Neural cell (in vitro differentiated cells): ENCODE measurements around the gene ADGRB3. TPM values are rescaled to one million over a fixed set of nuclear protein-coding genes. Genes with fewer than 3 reads are reported as not detected.

ENCODE experiments used
- H2AFZ ChIP-seq: fragments of 200-600, 300-800 bp; sonication (generic), shearing (Covaris generic); 2 replicates; pipeline ENCODE4 v1.6.0; 2014; ENCODE audit warnings: low read depth, mild to moderate bottlenecking, antibody characterized with exemption, low read length, moderate library complexity
- H3F3A ChIP-seq: fragments of 200-600 bp; shearing (Covaris generic); 2 replicates; pipeline ENCODE4 v1.6.1; 2016; ENCODE audit warnings: mild to moderate bottlenecking, moderate library complexity, mixed read lengths, antibody characterized with exemption, low read length; ENCODE audit not compliant: insufficient read depth, poor library complexity, severe bottlenecking
- H3K27ac ChIP-seq: fragments of 200-600, 300-800 bp; sonication (generic), shearing (Covaris generic); 2 replicates; pipeline ENCODE4 v1.5.1; 2014; ENCODE audit warnings: mild to moderate bottlenecking, low read length, moderate library complexity
- H3K27me3 ChIP-seq: fragments of 300-800, 200-600 bp; sonication (generic), shearing (Covaris generic); 2 replicates; pipeline ENCODE4 v1.6.0; 2014; ENCODE audit warnings: mild to moderate bottlenecking, low read depth, low read length, moderate library complexity; ENCODE audit not compliant: insufficient read depth
- H3K36me3 ChIP-seq: fragments of 300-800, 200-600 bp; sonication (generic), shearing (Covaris generic); 2 replicates; pipeline ENCODE4 v1.5.1; 2014; ENCODE audit warnings: mild to moderate bottlenecking, antibody characterized with exemption, low read length, moderate library complexity; ENCODE audit not compliant: insufficient read depth
- H3K4me2 ChIP-seq: fragments of 300-800, 200-600 bp; sonication (generic), shearing (Covaris generic); 2 replicates; pipeline ENCODE4 v1.6.0; 2014; ENCODE audit warnings: mild to moderate bottlenecking, low read length
- H3K4me3 ChIP-seq: fragments of 300-800, 200-600 bp; sonication (generic), shearing (Covaris generic); 2 replicates; pipeline ENCODE4 v1.5.1; 2014; ENCODE audit warnings: mild to moderate bottlenecking, low read length, moderate library complexity
- H3K79me2 ChIP-seq: fragments of 200-600 bp; shearing (Covaris generic); replicated peaks from 2 replicates; pipeline ENCODE4 v1.6.0; 2014; ENCODE audit warnings: mild to moderate bottlenecking, low read length, moderate library complexity; ENCODE audit not compliant: insufficient read depth
- H3K9ac ChIP-seq: fragments of 300-800, 200-600 bp; sonication (generic), shearing (Covaris generic); 2 replicates; pipeline ENCODE4 v1.6.1; 2016; ENCODE audit warnings: mild to moderate bottlenecking, low read length, mixed read lengths
- H3K9me2 ChIP-seq: fragments of 200-600 bp; shearing (Covaris generic); 2 replicates; pipeline ENCODE4 v1.6.1; 2016; ENCODE audit warnings: mild to moderate bottlenecking, low read length, mixed read lengths; ENCODE audit not compliant: insufficient read depth
- H3K9me3 ChIP-seq: fragments of 200-600, 300-800 bp; sonication (generic), shearing (Covaris generic); 2 replicates; pipeline ENCODE4 v1.6.1; 2016; ENCODE audit warnings: mild to moderate bottlenecking, mixed run types, low read length, moderate library complexity, mixed read lengths
- H4K20me1 ChIP-seq: fragments of 200-600 bp; shearing (Covaris generic); 2 replicates; pipeline ENCODE4 v1.6.1; 2016; ENCODE audit warnings: mild to moderate bottlenecking, mixed run types; ENCODE audit not compliant: insufficient read depth
- EP300 ChIP-seq: fragments of 450-650 bp; conservative IDR thresholded peaks from 2 replicates; pipeline ENCODE4 v1.6.1; 2014; ENCODE audit warnings: antibody characterized with exemption, mild to moderate bottlenecking, moderate library complexity; ENCODE audit not compliant: poor library complexity, severe bottlenecking
- EZH2 ChIP-seq: fragments of 200-600, 300-800 bp; shearing (Covaris generic), sonication (generic); IDR thresholded peaks from 2 replicates; pipeline ENCODE4 v1.6.1; 2014; ENCODE audit warnings: antibody characterized with exemption, low read length, borderline replicate concordance, mild to moderate bottlenecking; ENCODE audit not compliant: insufficient read depth, poor library complexity, severe bottlenecking
- MXI1 ChIP-seq: fragments of 450-650 bp; conservative IDR thresholded peaks from 2 replicates; pipeline ENCODE4 v1.6.1; 2014; ENCODE audit warnings: antibody characterized with exemption, mild to moderate bottlenecking; ENCODE audit not compliant: poor library complexity, severe bottlenecking
- POLR2AphosphoS5 ChIP-seq: IDR thresholded peaks from 2 replicates; pipeline ENCODE4 v1.6.1; 2012
- RAD21 ChIP-seq: fragments of 450-650 bp; conservative IDR thresholded peaks from 2 replicates; pipeline ENCODE4 v1.6.1; 2014; ENCODE audit warnings: antibody characterized with exemption, mild to moderate bottlenecking, moderate library complexity
- SMC3 ChIP-seq: fragments of 450-650 bp; conservative IDR thresholded peaks from 2 replicates; pipeline ENCODE4 v1.6.1; 2014; ENCODE audit warnings: antibody characterized with exemption, mild to moderate bottlenecking, moderate library complexity; ENCODE audit not compliant: poor library complexity
- TAF1 ChIP-seq: IDR thresholded peaks from 2 replicates; pipeline ENCODE4 v1.6.1; 2012; ENCODE audit warnings: low read depth
- polyA plus RNA-seq: library from polyadenylated mRNA; depleted of rRNA; stranded (reverse); fragments of >200 nt; gene quantifications from 2 replicates; pipeline ENCODE4 v1.2.3, GENCODE V29; 2014
- TF ChIP-seq, protein P1 (sequence below): IDR thresholded peaks from 2 replicates; pipeline ENCODE4 v1.6.1; 2012; ENCODE audit warnings: borderline replicate concordance
- TF ChIP-seq, protein P2 (sequence below): fragments of 450-650 bp; IDR thresholded peaks from 2 replicates; pipeline ENCODE4 v1.5.1; 2014; ENCODE audit warnings: antibody characterized with exemption, mild to moderate bottlenecking, moderate library complexity; ENCODE audit not compliant: poor library complexity, severe bottlenecking

ADGRB3 gene
- polyA plus RNA-seq, 1 donor from 2014 or later = 66.5 TPM

- Histone ChIP-seq H3K9me2 (no peaks in the 10 kb centered on the region), H3K27me3 (no peaks in the 10 kb centered on the region), H3K4me3 (no peak overlapping the region), H3K4me2 (no peak overlapping the region), H3F3A (no peaks in the 10 kb centered on the region), H3K79me2 (no peaks in the 10 kb centered on the region), H4K20me1 (no peaks in the 10 kb centered on the region), H3K27ac (no peak overlapping the region), H3K36me3 (no peaks in the 10 kb centered on the region), H3K9me3 (no peaks in the 10 kb centered on the region), H2AFZ (no peak overlapping the region), H3K9ac (no peak overlapping the region)
- no peak for TF ChIP-seq POLR2AphosphoS5
- no peak for TF ChIP-seq RAD21
- TF ChIP-seq EP300 = no peak
- no peak for TF ChIP-seq TAF1
- TF ChIP-seq, protein P1, sequence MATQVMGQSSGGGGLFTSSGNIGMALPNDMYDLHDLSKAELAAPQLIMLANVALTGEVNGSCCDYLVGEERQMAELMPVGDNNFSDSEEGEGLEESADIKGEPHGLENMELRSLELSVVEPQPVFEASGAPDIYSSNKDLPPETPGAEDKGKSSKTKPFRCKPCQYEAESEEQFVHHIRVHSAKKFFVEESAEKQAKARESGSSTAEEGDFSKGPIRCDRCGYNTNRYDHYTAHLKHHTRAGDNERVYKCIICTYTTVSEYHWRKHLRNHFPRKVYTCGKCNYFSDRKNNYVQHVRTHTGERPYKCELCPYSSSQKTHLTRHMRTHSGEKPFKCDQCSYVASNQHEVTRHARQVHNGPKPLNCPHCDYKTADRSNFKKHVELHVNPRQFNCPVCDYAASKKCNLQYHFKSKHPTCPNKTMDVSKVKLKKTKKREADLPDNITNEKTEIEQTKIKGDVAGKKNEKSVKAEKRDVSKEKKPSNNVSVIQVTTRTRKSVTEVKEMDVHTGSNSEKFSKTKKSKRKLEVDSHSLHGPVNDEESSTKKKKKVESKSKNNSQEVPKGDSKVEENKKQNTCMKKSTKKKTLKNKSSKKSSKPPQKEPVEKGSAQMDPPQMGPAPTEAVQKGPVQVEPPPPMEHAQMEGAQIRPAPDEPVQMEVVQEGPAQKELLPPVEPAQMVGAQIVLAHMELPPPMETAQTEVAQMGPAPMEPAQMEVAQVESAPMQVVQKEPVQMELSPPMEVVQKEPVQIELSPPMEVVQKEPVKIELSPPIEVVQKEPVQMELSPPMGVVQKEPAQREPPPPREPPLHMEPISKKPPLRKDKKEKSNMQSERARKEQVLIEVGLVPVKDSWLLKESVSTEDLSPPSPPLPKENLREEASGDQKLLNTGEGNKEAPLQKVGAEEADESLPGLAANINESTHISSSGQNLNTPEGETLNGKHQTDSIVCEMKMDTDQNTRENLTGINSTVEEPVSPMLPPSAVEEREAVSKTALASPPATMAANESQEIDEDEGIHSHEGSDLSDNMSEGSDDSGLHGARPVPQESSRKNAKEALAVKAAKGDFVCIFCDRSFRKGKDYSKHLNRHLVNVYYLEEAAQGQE = no peak
- no peak for TF ChIP-seq MXI1
- TF ChIP-seq SMC3 = no peak
- TF ChIP-seq, protein P2, sequence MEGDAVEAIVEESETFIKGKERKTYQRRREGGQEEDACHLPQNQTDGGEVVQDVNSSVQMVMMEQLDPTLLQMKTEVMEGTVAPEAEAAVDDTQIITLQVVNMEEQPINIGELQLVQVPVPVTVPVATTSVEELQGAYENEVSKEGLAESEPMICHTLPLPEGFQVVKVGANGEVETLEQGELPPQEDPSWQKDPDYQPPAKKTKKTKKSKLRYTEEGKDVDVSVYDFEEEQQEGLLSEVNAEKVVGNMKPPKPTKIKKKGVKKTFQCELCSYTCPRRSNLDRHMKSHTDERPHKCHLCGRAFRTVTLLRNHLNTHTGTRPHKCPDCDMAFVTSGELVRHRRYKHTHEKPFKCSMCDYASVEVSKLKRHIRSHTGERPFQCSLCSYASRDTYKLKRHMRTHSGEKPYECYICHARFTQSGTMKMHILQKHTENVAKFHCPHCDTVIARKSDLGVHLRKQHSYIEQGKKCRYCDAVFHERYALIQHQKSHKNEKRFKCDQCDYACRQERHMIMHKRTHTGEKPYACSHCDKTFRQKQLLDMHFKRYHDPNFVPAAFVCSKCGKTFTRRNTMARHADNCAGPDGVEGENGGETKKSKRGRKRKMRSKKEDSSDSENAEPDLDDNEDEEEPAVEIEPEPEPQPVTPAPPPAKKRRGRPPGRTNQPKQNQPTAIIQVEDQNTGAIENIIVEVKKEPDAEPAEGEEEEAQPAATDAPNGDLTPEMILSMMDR = no peak
- TF ChIP-seq EZH2 = no peak
These were observed 659.8 kb downstream of the ADGRB3 start for GRCh38 chr6:69294862-69295261.

- Histone ChIP-seq H3K9me3 (no peaks in the 10 kb centered on the region), H3K4me3 (no peak overlapping the region), H4K20me1 (no peaks in the 10 kb centered on the region), H3K27ac (no peak overlapping the region), H2AFZ (no peak overlapping the region), H3K4me2 (no peak overlapping the region), H3K27me3 (no peaks in the 10 kb centered on the region), H3F3A (no peaks in the 10 kb centered on the region), H3K79me2 (no peaks in the 10 kb centered on the region), H3K36me3 (no peaks in the 10 kb centered on the region), H3K9ac (no peak overlapping the region), H3K9me2 (no peaks in the 10 kb centered on the region)
- no peak for TF ChIP-seq RAD21
- no peak for TF ChIP-seq TAF1
- TF ChIP-seq, protein P1 = no peak
- no peak for TF ChIP-seq MXI1
- no peak for TF ChIP-seq EP300
- no peak for TF ChIP-seq POLR2AphosphoS5
These were observed 668.3 kb downstream of the ADGRB3 start for GRCh38 chr6:69303382-69303781.
